Measurements from ENCODE around the gene ARID5B.

The ARID5B gene

GRCh38 chr10:62096256-62096933 lies 194.9 kb downstream of the ARID5B start:
- DNase-seq (ENCODE audit: low read depth, low spot score), result no peak

GRCh38 chr10:62098278-62099121 lies 197.0 kb downstream of the ARID5B start:
- no peak for DNase-seq (ENCODE audit: low read depth, low spot score)

DNA sequence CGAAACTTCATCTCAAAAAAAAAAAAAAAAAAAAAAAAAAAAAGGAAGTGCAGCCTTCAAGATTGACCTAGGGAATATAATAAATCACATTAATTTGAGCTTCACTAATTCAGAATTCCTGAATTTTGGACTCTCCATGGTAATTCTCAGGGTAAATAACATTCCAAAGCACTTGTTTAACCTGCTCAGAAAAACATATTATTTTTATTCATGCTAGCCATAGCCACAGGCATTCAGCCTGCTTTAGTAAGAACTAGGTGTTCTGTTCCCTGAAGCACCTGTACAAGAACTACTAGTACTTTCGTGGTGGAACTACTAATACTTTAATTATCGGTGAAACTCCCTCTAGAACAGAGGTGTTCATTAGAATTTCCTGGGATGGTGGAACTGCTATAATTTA lies 197.8 kb downstream of the ARID5B start:
- DNase-seq (ENCODE audit: low read depth, low spot score), result no peak

- no peak for DNase-seq (ENCODE audit: low read depth, low spot score)
Measured at GRCh38 chr10:62103857-62104256, 202.4 kb downstream of the ARID5B start.

DNA sequence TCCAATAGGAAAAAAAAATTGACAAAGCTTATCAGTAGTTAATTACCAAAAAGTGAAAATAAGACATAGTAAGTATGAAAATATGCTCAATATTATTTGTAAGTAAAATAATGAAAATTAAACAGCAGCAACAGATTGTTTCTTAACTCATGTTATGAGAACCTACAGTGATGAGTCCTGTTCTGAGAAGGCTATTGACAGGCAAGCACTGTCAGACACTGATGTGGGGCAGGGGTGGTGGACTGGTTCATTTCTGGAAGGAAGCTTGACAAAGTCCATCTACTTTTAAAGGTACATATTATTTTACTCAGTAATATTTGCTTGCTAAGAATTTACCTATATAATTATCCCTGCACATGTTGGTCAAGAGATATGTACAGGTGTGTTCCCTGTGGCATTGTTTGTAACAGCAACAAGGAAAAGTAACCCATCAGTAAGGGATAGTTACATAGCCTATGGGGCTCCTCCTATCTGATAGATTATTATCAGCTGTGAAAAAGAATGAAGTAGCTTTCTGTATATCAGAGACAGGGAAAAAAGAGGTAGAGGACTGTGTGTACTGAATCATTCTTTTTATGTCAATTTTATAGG lies 205.5 kb downstream of the ARID5B start:
- no peak for DNase-seq (ENCODE audit: low read depth, low spot score)

DNA sequence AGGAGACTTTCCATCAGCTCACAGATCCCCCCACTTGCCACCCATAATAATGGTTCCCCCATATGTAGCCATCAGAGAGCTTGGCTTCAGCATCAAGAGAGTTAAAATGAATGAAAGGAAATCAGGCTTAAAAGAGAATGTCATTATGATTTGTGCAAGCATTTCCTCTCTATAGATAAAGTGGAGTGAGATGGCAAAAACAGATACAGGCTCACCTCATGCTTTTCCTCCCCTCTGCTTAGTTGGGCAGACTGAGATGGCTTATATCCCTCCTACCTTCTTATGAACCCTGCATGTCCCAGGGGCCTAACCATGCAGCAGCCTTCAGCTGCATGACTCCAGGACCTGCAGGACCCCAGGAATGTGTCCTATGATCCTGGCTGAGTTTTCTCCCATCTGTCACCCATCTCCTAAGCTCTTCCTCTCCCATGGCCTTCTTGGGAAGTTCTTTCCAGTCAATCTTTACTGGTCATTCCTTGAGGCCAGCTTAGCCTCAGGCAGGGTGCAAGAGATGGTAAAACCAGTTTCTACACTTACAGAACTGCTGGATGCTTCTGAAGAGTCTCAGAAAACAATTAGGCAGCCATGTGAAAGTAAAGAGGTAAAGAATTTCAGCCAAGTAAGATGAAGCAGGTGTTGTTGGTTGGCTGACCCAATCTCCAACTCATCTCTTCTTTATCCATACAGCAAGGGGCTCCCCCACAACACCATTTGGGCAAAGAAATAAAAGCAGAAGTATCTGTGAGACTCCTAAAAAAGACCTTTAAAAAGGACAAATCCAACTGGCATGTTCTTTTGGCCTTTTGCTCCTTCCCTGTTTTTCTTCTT lies 207.5 kb downstream of the ARID5B start:
- DNase-seq (ENCODE audit: low read depth, low spot score), result no peak

DNA sequence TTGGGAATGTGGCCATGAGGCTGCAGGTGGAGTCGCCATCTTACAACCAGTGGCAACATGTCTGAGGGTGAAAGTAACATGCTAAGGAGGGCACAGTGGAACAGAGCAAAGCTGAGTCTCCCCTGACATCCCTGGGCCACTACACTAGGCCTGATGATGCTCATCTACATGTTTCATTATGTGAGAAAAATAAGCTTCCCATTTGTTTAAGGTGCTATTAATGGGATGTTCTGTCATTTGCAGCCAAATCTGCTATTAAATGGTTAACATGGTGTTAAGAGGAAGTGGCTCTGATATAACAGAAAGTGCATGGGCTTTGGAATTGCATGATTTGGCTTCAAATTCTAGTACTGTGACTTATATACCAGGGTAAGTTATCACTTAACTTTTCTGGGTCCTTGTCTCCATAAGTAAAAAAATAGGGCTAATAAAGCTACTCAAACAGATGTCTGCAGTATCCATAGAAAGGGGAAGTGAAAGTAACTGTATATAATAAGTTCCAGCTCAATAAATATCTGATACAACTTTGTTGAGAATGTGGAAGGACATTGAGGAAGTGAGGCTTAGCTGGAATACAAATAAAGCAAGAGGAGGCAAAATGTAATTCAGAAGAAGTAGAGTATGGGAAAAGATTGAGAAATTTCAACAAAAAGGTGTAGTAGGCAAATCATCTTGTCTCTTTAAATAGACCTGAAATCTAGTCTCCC lies 208.2 kb downstream of the ARID5B start:
- no peak for DNase-seq (ENCODE audit: low read depth, low spot score)

GRCh38 chr10:62112300-62112699 lies 210.8 kb downstream of the ARID5B start:
- no peak for DNase-seq (ENCODE audit: low read depth, low spot score)

DNA sequence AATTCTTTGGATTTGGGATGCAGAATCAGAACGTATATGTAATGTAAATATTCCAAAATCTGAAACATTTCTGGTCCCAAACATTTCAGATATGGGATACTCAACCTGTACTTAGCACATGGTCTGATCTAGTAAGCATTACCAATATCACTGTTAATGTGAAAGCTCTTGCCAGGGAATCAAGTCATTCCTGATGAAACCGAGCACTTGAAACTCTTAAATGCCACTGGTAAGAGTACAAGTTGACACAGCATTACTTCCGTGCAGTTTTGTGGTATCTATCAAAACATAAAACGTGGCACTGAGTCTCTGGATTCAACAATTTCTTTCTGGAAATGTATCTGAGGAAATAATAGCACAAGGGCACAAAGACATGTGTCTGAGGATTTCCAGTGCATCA lies 211.5 kb downstream of the ARID5B start:
- no peak for DNase-seq (ENCODE audit: low read depth, low spot score)

- no peak for DNase-seq (ENCODE audit: low read depth, low spot score)
Measured at GRCh38 chr10:62113680-62114079, 212.2 kb downstream of the ARID5B start.

DNA sequence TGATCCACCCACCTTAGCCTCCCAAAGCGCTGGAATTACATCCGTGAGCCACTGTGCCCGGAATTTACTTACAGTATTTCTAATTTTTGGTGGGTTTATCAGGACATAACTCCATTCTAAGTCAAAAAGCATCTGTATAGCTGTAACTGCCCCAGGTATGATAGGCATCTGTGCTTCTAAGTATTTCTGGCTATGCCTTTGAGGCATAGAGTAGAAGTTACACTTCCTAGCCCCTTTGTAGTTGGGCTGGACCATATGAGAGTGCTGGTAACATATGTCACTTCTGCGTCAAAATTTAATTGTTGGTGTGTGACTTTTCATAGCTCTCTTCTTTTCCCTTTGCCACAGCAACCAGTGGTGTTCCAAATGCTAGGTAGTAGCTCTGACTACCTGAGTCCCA lies 213.8 kb downstream of the ARID5B start:
- DNase-seq (ENCODE audit: low read depth, low spot score), result no peak

DNA sequence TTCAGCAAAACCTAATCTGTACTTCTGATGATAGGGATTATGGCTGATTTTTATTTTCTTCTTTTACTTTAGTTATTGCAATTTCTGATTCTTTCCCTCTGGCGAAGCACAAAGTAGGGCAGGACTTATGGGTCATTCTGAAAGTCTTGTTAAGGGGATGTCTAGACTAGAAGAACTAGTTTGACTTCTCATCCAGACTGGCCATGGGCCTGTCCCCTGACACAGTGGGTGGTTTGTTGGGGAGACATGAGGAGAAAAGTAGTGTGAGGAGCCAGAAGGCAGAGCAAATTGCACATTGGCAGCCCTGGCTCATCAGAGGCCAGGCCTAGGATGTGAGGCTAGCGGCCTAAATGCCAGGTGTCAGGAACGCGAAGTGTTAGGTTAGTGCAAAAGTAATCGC lies 214.3 kb downstream of the ARID5B start:
- DNase-seq (ENCODE audit: low read depth, low spot score), result no peak

- no peak for DNase-seq (ENCODE audit: low read depth, low spot score)
Measured at GRCh38 chr10:62116896-62117295, 215.4 kb downstream of the ARID5B start.

DNA sequence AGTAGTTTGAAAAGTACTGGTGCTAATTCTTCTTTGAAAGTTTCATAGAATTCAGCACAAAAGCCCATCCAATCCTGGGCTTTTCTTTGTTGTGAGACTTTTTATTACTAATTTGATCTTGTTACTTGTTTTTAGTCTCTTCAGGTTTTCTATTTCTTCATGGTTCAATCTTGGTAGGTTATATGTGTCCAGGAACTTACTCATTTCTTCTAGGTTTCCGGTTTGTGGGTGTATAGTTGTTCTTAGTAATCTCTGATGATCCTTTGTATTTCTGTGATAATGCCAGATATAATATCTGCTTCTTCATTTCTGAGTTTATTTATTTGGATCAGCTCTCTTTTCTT lies 219.7 kb downstream of the ARID5B start:
- DNase-seq (ENCODE audit: low read depth, low spot score), result no peak

GRCh38 chr10:62127975-62128374 lies 226.5 kb downstream of the ARID5B start:
- no peak for DNase-seq (ENCODE audit: low read depth, low spot score)

DNA sequence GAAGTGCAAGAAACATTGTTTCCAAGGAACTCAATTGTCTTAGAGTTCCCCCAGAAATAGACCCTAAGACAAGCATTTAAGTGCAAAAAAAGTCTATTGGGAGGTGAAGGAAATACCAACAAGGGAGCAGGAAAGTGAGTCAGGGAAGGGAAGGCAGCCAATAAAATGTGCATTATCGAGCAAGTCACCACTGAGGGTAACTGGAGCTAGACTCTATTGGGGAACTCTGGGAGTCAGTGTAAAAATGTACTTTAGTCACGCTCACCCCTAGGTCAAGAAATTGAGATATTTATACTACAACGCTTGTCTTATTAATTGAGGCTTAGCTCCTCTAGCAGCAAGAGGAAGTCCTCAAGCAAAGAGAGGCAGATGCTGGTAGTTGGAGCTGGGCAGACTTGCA lies 229.4 kb downstream of the ARID5B start:
- DNase-seq (ENCODE audit: low read depth, low spot score), result no peak

DNA sequence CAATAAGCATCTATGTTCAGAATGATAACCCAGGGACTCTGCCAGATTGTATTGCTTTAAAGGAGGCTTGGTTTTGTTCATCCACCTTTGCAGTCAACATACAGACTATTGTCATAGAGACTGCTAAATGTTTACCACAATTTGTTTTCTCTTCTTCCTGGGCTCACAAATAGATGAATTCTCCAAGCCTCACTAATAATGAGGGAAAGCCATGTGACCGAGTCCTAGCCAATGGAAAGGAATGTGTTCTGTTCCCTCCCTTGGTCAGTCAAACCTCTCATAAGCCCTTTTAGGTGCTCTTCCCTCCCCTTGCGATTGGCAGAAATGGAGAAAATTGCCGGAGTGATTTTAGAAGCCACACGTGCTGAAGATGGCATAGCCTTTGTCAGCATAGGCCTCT lies 230.2 kb downstream of the ARID5B start:
- no peak for DNase-seq (ENCODE audit: low read depth, low spot score)

GRCh38 chr10:62133618-62134017 lies 232.1 kb downstream of the ARID5B start:
- DNase-seq (ENCODE audit: low read depth, low spot score), result no peak

GRCh38 chr10:62136931-62137330 lies 235.4 kb downstream of the ARID5B start:
- DNase-seq (ENCODE audit: low read depth, low spot score), result no peak

All from activated CD4-positive, CD25-positive, alpha-beta regulatory T cell treated with anti-CD3 and anti-CD28 coated beads, Interleukin-2, amount 50 U/mL, for 16 hours (primary cell).